HG03575 (cell line): ENCODE data around the gene DSE.
A peak's percentile ranks its signal among the peaks of the same experiment; 100 is the strongest.

Experiments used
- ATAC-seq: cut with Tn5 transposase; IDR thresholded peaks from one replicate; pipeline ENCODE4 v1.9.1; 2021; ENCODE audit not compliant: unreplicated experiment, insufficient number of reproducible peaks, low FRiP score; ENCODE audit errors: extremely low read depth

DSE gene

GRCh38 chr6:116404696-116405095 is 33.9 kb downstream of the DSE start:
- no peak for ATAC-seq

GRCh38 chr6:116405138-116405537 is 34.4 kb downstream of the DSE start:
- peak; percentile 43 for ATAC-seq

GRCh38 chr6:116405652-116406356 is 35.1 kb downstream of the DSE start:
- ATAC-seq, result no peak

GRCh38 chr6:116406678-116407345 is 36.1 kb downstream of the DSE start:
- no peak for ATAC-seq

- no peak for ATAC-seq
These were observed 37.7 kb downstream of the DSE start for GRCh38 chr6:116408491-116408890.

- peak; percentile 79 for ATAC-seq
These were observed 39.0 kb downstream of the DSE start for GRCh38 chr6:116409756-116410155.

GRCh38 chr6:116411284-116411623 is 40.5 kb downstream of the DSE start:
- ATAC-seq, result no peak

GRCh38 chr6:116412270-116412669 is 41.5 kb downstream of the DSE start:
- ATAC-seq, result no peak

- ATAC-seq, result no peak
These were observed 42.6 kb downstream of the DSE start for GRCh38 chr6:116413357-116413756.

- no peak for ATAC-seq
These were observed 46.9 kb downstream of the DSE start for GRCh38 chr6:116417661-116418060.

GRCh38 chr6:116419069-116419786 is 48.5 kb downstream of the DSE start:
- ATAC-seq, result no peak

GRCh38 chr6:116420341-116420740 is 49.6 kb downstream of the DSE start:
- ATAC-seq, result no peak

GRCh38 chr6:116422238-116422637 is 51.5 kb downstream of the DSE start:
- ATAC-seq, result no peak

GRCh38 chr6:116424001-116424400 is 53.3 kb downstream of the DSE start:
- no peak for ATAC-seq

- ATAC-seq, result no peak
These were observed 55.8 kb downstream of the DSE start for GRCh38 chr6:116426551-116426950.

GRCh38 chr6:116429111-116429510 is 58.4 kb downstream of the DSE start:
- no peak for ATAC-seq

- no peak for ATAC-seq
These were observed 60.1 kb downstream of the DSE start for GRCh38 chr6:116430860-116431259.

- ATAC-seq, result no peak
These were observed 61.3 kb downstream of the DSE start for GRCh38 chr6:116431964-116432595.

- no peak for ATAC-seq
These were observed 62.5 kb downstream of the DSE start for GRCh38 chr6:116433206-116433712.
